ENCODE measurements around the gene ACSF3. TPM values are rescaled to one million over a fixed set of nuclear protein-coding genes. Genes with fewer than 3 reads are reported as not detected.
A peak's percentile ranks its signal among the peaks of the same experiment; 100 is the strongest.

The ACSF3 gene
- total RNA-seq, 1 experiment from 2014 or later = 10.8 TPM

DNA sequence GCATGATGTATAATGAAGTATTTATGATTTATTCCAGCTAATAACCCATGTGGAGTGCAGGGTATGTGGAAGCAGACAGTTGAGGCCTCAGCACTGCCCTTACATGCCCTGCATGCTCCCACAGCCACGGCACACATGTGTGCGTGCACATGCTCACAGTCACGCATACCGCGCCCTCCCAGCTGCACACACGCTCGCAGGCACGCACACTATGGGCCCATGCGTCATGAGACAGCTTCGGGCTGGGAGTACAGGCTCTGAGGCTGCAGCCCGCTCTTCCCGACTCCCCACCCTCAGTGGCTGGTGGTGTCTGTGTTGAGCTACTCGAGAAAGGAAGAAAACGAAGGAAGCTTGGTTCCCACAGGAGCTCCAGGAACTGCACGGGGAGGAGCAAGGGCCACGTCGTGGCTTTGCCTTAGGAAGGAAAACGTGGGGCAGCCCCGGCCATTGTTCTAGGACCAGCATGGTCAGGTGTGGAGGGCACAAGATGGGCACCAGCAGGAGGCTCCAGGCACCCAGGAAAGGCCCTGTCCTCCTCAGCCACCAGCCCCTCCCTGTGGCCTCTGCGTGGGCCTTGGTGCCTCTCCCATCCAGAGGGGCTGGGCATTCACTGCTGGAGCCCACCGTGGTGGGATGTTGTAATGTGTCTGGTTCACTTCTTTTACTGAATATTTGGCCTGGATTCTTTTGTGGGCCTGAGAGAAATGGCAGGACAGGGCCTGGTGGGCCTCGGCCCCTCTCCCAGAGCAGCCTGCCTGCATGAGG, 50.4 kb downstream of the ACSF3 start:
- no peak for DNase-seq (ENCODE audit: low read depth)

DNA sequence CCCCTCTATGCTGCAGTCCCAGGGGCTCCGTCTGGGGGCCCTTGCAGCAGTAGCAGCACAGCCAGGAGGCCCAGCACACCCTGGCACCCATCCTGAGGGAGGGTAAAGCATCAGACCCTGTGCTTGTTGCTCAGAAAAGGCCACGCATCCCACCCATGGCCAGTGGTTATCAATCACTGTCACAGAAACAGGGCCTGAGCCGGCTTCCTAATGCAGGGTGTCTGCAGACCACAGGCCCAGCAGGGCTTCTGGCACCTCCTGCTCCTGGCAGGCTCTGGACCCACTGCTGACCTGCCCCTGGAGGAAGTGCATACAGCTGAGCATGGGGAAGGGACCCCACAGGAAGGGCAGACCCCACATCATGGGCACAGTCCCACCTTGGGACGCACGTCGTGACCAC, 51.0 kb downstream of the ACSF3 start:
- DNase-seq (ENCODE audit: low read depth) = no peak

DNA sequence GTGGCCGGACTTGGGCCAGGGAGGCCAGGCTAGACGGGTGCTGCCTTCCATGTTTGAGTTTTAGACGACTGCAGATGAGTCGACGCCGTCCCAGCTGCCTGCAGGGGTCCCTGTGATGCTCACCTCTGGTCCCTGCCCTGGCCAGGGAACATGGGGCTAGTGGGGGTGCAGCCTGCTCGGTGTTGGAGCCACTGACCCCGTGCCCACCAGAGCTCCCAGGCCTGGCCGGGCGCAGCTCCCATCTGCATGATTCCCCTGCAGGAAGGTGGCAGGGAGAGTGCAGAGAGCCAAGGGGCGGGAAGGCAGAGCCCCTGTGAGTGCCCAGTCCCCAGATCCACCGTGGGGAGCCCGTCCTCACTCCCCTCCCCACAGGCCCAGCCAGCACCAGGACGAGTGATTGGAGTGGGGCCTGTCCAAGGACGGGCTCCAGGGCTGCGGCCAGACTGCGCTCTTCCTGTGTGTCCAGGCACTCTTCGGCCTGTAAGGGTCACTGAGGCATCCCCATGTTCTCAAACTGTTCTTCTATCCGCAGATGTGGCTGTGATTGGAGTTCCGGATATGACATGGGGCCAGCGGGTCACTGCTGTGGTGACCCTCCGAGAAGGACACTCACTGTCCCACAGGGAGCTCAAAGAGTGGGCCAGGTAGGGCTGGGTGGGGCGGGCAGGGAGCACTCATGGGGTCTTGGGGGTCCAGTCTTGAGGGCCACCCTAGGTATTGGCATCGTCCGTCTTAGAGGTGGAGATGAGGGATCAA, 51.9 kb downstream of the ACSF3 start:
- no peak for DNase-seq (ENCODE audit: low read depth)

DNA sequence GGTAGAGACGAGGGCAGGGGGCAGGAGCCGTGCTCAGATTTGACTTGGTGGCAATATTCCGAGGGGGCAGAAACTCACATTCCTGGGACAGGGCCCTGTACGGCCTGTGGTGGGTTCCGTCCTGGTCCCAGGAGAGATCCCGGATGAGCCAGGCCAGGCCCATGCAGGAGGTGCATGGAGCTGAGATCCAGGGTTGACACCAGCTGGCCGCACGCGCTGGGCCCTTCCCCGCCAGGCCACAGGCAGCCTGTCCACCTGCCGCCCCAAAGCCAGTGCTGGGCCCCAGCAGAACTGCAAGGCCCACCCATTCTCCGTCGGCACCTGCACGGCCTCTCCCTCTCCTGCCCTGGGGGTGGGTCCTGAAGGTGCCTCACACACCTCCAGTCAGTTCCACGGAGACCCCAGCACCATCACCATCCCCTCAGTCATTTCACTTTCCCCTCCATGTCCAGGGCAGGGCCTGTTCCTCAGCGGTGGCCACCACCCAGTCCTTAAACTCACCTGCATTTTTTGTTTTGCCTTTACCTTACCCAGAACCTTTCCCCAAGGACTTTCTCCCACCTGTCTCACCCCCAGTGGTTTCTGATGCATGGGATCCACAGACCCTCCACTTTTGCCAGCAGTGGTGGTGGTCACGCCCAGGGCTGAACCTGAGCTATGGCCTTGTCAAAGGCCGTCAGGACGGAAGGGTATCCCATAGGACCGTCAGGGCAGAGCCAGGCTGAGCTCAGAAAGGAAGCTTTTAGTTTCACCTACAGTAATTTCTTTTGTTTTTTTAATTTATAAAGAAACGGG, 52.8 kb downstream of the ACSF3 start:
- DNase-seq (ENCODE audit: low read depth) = no peak

GRCh38 chr16:89147085-89147817, 53.6 kb downstream of the ACSF3 start:
- no peak for DNase-seq (ENCODE audit: low read depth)

GRCh38 chr16:89149386-89149785, 55.7 kb downstream of the ACSF3 start:
- DNase-seq (ENCODE audit: low read depth) = no peak

GRCh38 chr16:89150090-89150835, 56.6 kb downstream of the ACSF3 start:
- no peak for DNase-seq (ENCODE audit: low read depth)

GRCh38 chr16:89150981-89151380, 57.3 kb downstream of the ACSF3 start:
- DNase-seq (ENCODE audit: low read depth) = no peak

- DNase-seq (ENCODE audit: low read depth) = no peak
These were observed 59.4 kb downstream of the ACSF3 start for GRCh38 chr16:89152831-89153700.

- no peak for DNase-seq (ENCODE audit: low read depth)
These were observed 60.2 kb downstream of the ACSF3 start for GRCh38 chr16:89153848-89154271.

- DNase-seq (ENCODE audit: low read depth) = no peak
These were observed 60.9 kb downstream of the ACSF3 start for GRCh38 chr16:89154390-89155183.

DNA sequence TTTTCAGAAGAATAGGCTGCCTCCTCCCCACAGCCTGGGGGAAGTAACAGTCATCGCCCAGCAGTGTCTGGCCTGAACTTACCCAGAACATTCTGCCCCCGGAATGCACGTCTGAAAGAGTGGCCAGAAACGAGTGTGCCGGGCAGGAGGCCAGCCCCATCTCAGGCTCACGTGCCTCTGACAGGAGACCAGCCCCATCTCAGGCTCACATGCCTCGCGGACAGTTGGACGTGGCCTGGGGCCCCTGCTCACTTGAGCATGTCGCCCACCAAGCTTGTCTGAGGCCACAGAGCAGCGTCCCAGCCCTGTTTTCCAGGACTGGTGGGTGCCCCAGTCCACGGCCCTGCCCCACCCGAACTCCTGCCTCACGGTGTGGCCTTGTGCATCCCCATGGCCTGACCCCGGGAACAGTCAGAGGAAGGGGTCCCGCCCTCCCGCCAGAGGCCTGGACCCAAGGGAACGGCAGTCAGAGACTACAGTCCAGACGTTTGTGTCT, 61.6 kb downstream of the ACSF3 start:
- peak; percentile 67 for DNase-seq (ENCODE audit: low read depth)

GRCh38 chr16:89155851-89156739, 62.4 kb downstream of the ACSF3 start:
- DNase-seq (ENCODE audit: low read depth) = peak; percentile 41

GRCh38 chr16:89156740-89157645, 63.3 kb downstream of the ACSF3 start:
- DNase-seq (ENCODE audit: low read depth) = no peak

DNA sequence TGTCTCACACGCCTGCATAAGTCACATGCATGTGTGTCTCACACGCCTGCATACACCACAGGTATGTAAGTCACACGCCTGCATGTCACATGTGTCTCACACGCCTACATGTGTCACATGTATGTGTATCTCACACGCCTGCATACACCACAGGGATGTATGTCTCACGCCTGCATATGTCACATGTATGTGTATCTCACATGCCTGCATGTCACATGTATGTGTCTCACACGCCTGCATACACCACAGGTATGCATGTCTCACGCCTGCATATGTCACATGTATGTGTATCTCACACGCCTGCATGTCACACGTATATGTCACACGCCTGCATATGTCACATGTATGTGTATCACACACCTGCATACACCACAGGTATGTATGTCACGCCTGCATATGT, 64.1 kb downstream of the ACSF3 start:
- DNase-seq (ENCODE audit: low read depth) = no peak

- DNase-seq (ENCODE audit: low read depth) = no peak
These were observed 65.6 kb downstream of the ACSF3 start for GRCh38 chr16:89159066-89159849.

All from RPMI7951 (cell line).